ENCODE results near the gene PDXP.

DNA sequence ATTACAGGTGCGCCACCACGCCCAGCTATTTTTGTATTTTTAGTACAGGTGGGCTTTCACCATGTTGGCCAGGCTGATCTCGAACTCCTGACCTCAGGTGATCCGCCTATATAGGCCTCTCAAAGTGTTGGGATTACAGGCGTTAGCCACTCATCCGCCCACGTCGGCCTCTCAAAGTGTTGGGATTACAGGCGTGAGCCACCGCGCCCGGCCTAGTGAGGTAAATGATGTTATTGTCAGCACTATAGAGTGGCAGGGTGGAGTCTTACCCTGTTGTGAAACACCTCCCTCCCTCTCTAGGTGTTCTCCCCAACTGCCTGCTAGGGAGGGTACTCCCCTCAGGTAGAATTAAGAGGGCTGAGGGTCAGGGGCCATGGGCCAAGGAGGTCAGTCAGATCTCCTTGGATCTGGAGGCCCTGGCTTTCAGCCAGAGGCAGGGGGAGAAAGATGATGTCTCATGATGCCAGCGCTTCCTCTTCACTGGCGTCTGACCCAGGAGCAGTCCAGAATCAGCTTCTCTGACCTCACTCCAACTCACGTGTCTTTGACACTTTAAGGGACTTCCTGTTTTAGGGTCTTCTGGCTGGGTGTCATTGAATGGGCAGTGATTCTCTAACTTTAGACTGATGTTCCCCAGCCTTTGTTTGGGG lies 47.9 kb upstream of the PDXP start:
- TF ChIP-seq, protein P1, sequence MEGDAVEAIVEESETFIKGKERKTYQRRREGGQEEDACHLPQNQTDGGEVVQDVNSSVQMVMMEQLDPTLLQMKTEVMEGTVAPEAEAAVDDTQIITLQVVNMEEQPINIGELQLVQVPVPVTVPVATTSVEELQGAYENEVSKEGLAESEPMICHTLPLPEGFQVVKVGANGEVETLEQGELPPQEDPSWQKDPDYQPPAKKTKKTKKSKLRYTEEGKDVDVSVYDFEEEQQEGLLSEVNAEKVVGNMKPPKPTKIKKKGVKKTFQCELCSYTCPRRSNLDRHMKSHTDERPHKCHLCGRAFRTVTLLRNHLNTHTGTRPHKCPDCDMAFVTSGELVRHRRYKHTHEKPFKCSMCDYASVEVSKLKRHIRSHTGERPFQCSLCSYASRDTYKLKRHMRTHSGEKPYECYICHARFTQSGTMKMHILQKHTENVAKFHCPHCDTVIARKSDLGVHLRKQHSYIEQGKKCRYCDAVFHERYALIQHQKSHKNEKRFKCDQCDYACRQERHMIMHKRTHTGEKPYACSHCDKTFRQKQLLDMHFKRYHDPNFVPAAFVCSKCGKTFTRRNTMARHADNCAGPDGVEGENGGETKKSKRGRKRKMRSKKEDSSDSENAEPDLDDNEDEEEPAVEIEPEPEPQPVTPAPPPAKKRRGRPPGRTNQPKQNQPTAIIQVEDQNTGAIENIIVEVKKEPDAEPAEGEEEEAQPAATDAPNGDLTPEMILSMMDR (IDR thresholded peaks at IDR 0.05; ENCODE audit: extremely low read depth in 1 of 2, insufficient read depth in 1 of 2, low read depth in 1 of 2, low read length in 2 of 2), result no peak
- no peak for TF ChIP-seq POLR2AphosphoS5 (IDR thresholded peaks at IDR 0.05; ENCODE audit: insufficient read depth, low read depth, low read length)
- TF ChIP-seq EZH2 (IDR thresholded peaks at IDR 0.05; ENCODE audit: borderline replicate concordance, low read depth, low read length, severe bottlenecking), result no peak
- no peak for TF ChIP-seq FOS (IDR thresholded peaks at IDR 0.05; ENCODE audit: borderline replicate concordance, insufficient read depth, low read length)
- no peak for TF ChIP-seq POLR2A (IDR thresholded peaks at IDR 0.05; ENCODE audit: low read depth, low read length)
- TF ChIP-seq MAX (IDR thresholded peaks at IDR 0.05; ENCODE audit: insufficient read depth, insufficient read length), result no peak

All from endothelial cell of umbilical vein (primary cell).